HEK293T (cell line): ENCODE data around the gene OPTN.

ENCODE experiments used
- ARNT ChIP-seq: fragments of 450-650 bp; IDR thresholded peaks from 2 replicates; pipeline ENCODE4 v1.6.1; 2017; ENCODE audit warnings: mild to moderate bottlenecking
- BHLHE40 ChIP-seq: fragments of 450-650 bp; IDR thresholded peaks from 2 replicates; pipeline ENCODE4 v1.6.1; 2016; ENCODE audit warnings: mild to moderate bottlenecking, moderate library complexity, borderline replicate concordance
- ELF4 ChIP-seq: fragments of 450-650 bp; IDR thresholded peaks from 2 replicates; pipeline ENCODE4 v1.6.1; 2017; ENCODE audit warnings: antibody characterized with exemption
- FOXK2 ChIP-seq: fragments of 450-650 bp; IDR thresholded peaks from 2 replicates; pipeline ENCODE4 v1.6.1; 2016; ENCODE audit warnings: mild to moderate bottlenecking
- NFRKB ChIP-seq: fragments of 450-650 bp; IDR thresholded peaks from 2 replicates; pipeline ENCODE4 v1.6.1; 2016; ENCODE audit warnings: mild to moderate bottlenecking, moderate library complexity
- SP1 ChIP-seq: fragments of 450-650 bp; IDR thresholded peaks from 2 replicates; pipeline ENCODE4 v1.6.1; 2017
- TARDBP ChIP-seq: fragments of 450-650 bp; IDR thresholded peaks from 2 replicates; pipeline ENCODE4 v1.6.1; 2016
- ZNF384 ChIP-seq: fragments of 450-650 bp; IDR thresholded peaks from 2 replicates; pipeline ENCODE4 v1.6.1; 2016

DNA sequence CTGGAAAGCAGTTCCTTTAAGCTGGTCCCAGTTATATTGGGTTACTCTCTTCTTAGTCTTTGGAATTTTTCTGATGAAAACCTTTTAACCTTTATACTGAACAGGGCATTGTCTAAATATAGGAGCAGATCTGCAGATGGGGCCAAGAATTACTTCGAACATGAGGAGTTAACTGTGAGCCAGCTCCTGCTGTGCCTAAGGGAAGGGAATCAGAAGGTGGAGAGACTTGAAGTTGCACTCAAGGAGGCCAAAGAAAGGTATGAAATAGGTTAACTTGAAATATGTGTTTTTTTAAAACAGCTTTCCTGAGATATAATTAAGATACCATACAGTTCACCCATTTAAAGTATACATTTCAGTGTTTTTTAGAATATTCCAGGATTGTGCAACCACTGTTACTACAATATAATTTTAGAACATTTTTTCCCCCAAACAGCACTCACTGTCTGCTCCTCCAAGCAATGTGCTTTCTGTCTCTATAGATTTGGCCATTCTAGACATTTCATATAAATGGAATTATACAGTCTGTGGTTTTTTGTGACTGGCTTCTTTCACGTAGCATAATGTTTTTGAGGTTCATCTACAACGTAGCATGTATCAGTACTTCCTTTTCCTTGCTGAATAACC lies 18.9 kb downstream of the OPTN start:
- no peak for TF ChIP-seq NFRKB
- TF ChIP-seq ZNF384 = no peak
- TF ChIP-seq FOXK2 = no peak
- no peak for TF ChIP-seq BHLHE40
- no peak for TF ChIP-seq ARNT
- TF ChIP-seq SP1 = no peak
- no peak for TF ChIP-seq TARDBP
- no peak for TF ChIP-seq ELF4
